Activated CD4-positive, alpha-beta T cell treated with anti-CD3 and anti-CD28 coated beads, Interleukin-2, amount 10 ng/mL, durations not matched to agents 7 days and 5 days (primary cell): ENCODE data around the gene DNAJC5G. TPM values are rescaled to one million over a fixed set of nuclear protein-coding genes. Genes with fewer than 3 reads are reported as not detected.
"Not testable (repeated sequence)": the region's sequence is repeated elsewhere in the genome, so short reads cannot be mapped to it uniquely, and the experiment has no call there.

Source experiments
- CTCF ChIA-PET: fragments of 350-600 bp; sonication (Branson Sonifier 250); formaldehyde crosslinking; loops from one replicate; lab custom pipeline; 2021; ENCODE audit warnings: antibody characterized with exemption; lab: Charles Lee
- POLR2A ChIA-PET: fragments of 350-600 bp; sonication (Branson Sonifier 250); formaldehyde crosslinking; loops from one replicate; lab custom pipeline; 2021; ENCODE audit warnings: antibody characterized with exemption; lab: Charles Lee
- DNase-seq: peaks from one replicate; pipeline ENCODE4 v3.0.0-alpha.2; 2020
- H3K27ac Mint-ChIP-seq: one replicate; pipeline ENCODE4 v1.8.0; 2021; ENCODE audit warnings: mild to moderate bottlenecking, moderate library complexity, mixed read lengths
- H3K27me3 Mint-ChIP-seq: one replicate; pipeline ENCODE4 v1.8.0; 2021; ENCODE audit warnings: mixed read lengths
- H3K36me3 Mint-ChIP-seq: one replicate; pipeline ENCODE4 v1.8.0; 2021; ENCODE audit warnings: low read depth, mixed read lengths
- H3K4me1 Mint-ChIP-seq: one replicate; pipeline ENCODE4 v1.8.0; 2021; ENCODE audit warnings: mixed read lengths
- H3K4me3 Mint-ChIP-seq: one replicate; pipeline ENCODE4 v1.8.0; 2021; ENCODE audit warnings: mild to moderate bottlenecking, moderate library complexity, mixed read lengths
- H3K9me3 Mint-ChIP-seq: one replicate; pipeline ENCODE4 v1.8.0; 2021; ENCODE audit warnings: mixed read lengths
- total RNA-seq, 2 experiments: library from RNA; stranded (reverse); gene quantifications; one replicate each; pipeline ENCODE4 v1.2.3, GENCODE V29; 2021

The DNAJC5G gene
- total RNA-seq, 2 experiments from 2014 or later, result not detected

DNA sequence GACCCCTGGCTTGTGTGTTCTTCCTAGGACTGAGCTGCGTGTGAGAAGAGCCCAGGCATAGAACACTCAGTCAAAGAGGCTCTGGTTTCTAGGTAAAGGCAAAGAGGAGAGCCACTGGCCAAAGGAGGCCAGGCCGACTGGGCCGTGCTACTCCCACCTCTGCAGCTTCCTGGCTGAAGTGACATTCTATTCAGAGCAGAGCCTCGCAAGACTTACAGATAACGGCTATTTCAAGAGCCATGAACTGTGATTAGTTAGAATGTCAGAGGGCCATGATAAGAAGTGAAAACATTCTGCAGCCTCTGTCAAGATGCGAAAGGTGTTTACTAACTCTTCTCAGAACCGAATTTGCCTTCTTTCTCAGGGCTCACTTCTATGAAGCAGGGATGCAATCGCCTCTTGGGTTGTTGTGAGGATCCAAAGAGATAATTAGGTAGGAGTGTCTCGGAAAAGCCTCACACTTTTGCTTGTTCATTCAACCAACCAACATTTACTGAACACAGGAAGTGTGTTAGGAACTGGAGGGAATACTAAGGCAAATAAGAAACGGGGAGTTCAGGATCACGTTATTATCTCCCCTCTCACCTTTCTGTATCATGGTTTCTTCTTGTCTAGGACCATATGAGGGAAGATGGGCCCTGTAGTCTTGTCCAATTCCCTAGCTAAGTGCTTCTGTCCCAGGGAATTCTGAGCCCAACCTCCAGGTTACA is 3.4 kb upstream of the DNAJC5G start:
- POLR2A ChIA-PET, result no interaction called here
- Mint-ChIP-seq H3K4me3 (no peak overlapping the region), H3K27ac (no peak overlapping the region), H3K27me3 (peaks cover 25% of the 10 kb centered on the region), H3K36me3 (no peaks in the 10 kb centered on the region), H3K4me1 (peaks cover 3% of the 10 kb centered on the region), H3K9me3 (no peaks in the 10 kb centered on the region)
- DNase-seq, result no peak
- CTCF ChIA-PET, result interaction anchor here (0.6 to 1.3 kb wide), 5 partner anchors 10 to 455 kb away, joined by 3 to 7 read pairs (median 3); no protein-coding TSS in a partner anchor

GRCh38 chr2:27272537-27273522 is 2.4 kb upstream of the DNAJC5G start:
- DNase-seq, POLR2A ChIA-PET, H3K9me3 Mint-ChIP-seq, H3K27ac Mint-ChIP-seq, H3K4me1 Mint-ChIP-seq, H3K4me3 Mint-ChIP-seq, H3K36me3 Mint-ChIP-seq: not testable (repeated sequence)
- peaks cover 29% of the 10 kb centered on the region for H3K27me3 Mint-ChIP-seq
- CTCF ChIA-PET, result interaction anchor here (0.6 to 1.2 kb wide), 5 partner anchors 9 to 552 kb away, joined by 3 read pairs; partner anchors contain the start of gene SLC30A3

DNA sequence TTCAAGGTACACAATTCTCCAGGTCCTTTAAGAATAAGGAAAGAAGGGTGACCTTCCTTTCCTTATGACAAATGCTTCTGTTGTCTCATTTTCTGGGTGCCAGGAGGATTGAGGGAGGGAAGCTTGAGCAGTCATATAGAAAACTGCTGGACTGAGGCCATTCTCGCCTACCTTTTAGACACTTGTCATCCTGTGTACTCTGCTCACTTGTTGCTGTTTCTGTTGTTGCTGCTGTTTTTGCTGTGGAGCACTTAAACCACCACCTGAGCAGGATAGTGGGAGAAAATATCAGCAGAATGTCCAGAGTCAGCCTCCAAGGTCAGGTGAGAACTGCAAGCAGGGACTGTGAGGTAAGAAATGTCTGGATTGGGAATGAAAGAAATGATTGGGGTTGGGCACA is 2.8 kb downstream of the DNAJC5G start:
- Mint-ChIP-seq H3K4me1 (peaks cover 9% of the 10 kb centered on the region), H3K27ac (no peak overlapping the region), H3K27me3 (peaks cover 20% of the 10 kb centered on the region), H3K9me3 (no peaks in the 10 kb centered on the region), H3K4me3 (no peak overlapping the region), H3K36me3 (no peaks in the 10 kb centered on the region)
- ChIA-PET POLR2A (no interaction called here), CTCF (interaction anchor here (0.8 to 2.4 kb wide), 2 partner anchors 15 to 59 kb away, joined by 3 to 9 read pairs; partner anchors contain the start of gene SLC30A3)
- DNase-seq, result no peak

- DNase-seq, result no peak
- Mint-ChIP-seq H3K36me3 (no peaks in the 10 kb centered on the region), H3K9me3 (no peaks in the 10 kb centered on the region), H3K27me3 (peaks cover 17% of the 10 kb centered on the region), H3K4me1 (peaks cover 6% of the 10 kb centered on the region), H3K4me3 (no peak overlapping the region), H3K27ac (no peak overlapping the region)
- POLR2A ChIA-PET, result interaction anchor here (0.7 kb wide), 1 partner anchor 135 kb away, joined by 3 read pairs; no protein-coding TSS in a partner anchor
- CTCF ChIA-PET, result interaction anchor here (0.5 to 2.7 kb wide), 8 partner anchors 9 to 185 kb away, joined by 3 to 19 read pairs (median 6); partner anchors contain the start of gene MPV17
Observed at GRCh38 chr2:27280826-27281225, 5.6 kb downstream of the DNAJC5G start.

- CTCF ChIA-PET, result interaction anchor here (0.9 to 1.7 kb wide), 3 partner anchors 18 to 320 kb away, joined by 3 to 4 read pairs (median 4); partner anchors contain the start of gene SLC30A3
- Mint-ChIP-seq H3K27ac (no peak overlapping the region), H3K4me1 (peaks cover 6% of the 10 kb centered on the region), H3K36me3 (no peaks in the 10 kb centered on the region), H3K27me3 (peaks cover 20% of the 10 kb centered on the region), H3K9me3 (no peaks in the 10 kb centered on the region), H3K4me3 (no peak overlapping the region)
- POLR2A ChIA-PET, result no interaction called here
- no peak for DNase-seq
Observed at GRCh38 chr2:27281442-27281841, 6.2 kb downstream of the DNAJC5G start.

GRCh38 chr2:27281855-27282559 is 6.8 kb downstream of the DNAJC5G start, which contains the start of gene TRIM54:
Gene TRIM54, plus strand, starts transcription at chr2:27282429. Its CDS starts 303 bp downstream, at chr2:27282732.
- CTCF ChIA-PET, result interaction anchor here (0.7 to 1.7 kb wide), 4 partner anchors 19 to 320 kb away, joined by 3 to 4 read pairs (median 4); partner anchors contain the start of gene SLC30A3
- H3K4me1 Mint-ChIP-seq, result peaks cover 6% of the 10 kb centered on the region
- H3K27me3 Mint-ChIP-seq, result peaks cover 24% of the 10 kb centered on the region
- no peak within 1 kb of the TSS for H3K4me3 Mint-ChIP-seq
- POLR2A ChIA-PET, result no interaction called here
- no peak within 1 kb of the TSS for H3K27ac Mint-ChIP-seq
- no peak for DNase-seq
- no peaks in the 10 kb centered on the region for H3K9me3 Mint-ChIP-seq
- no peaks in the 10 kb centered on the region for H3K36me3 Mint-ChIP-seq

- no peak overlapping the region for H3K4me3 Mint-ChIP-seq
- peaks cover 24% of the 10 kb centered on the region for H3K27me3 Mint-ChIP-seq
- ChIA-PET CTCF (interaction anchor here (1.0 to 1.7 kb wide), 4 partner anchors 15 to 321 kb away, joined by 3 to 4 read pairs (median 4); partner anchors contain the start of gene SLC30A3), POLR2A (no interaction called here)
- H3K9me3 Mint-ChIP-seq, result no peaks in the 10 kb centered on the region
- no peak overlapping the region for H3K27ac Mint-ChIP-seq
- no peak for DNase-seq
- peaks cover 6% of the 10 kb centered on the region for H3K4me1 Mint-ChIP-seq
- H3K36me3 Mint-ChIP-seq, result no peaks in the 10 kb centered on the region
Observed at GRCh38 chr2:27282892-27283291, 7.7 kb downstream of the DNAJC5G start.

DNA sequence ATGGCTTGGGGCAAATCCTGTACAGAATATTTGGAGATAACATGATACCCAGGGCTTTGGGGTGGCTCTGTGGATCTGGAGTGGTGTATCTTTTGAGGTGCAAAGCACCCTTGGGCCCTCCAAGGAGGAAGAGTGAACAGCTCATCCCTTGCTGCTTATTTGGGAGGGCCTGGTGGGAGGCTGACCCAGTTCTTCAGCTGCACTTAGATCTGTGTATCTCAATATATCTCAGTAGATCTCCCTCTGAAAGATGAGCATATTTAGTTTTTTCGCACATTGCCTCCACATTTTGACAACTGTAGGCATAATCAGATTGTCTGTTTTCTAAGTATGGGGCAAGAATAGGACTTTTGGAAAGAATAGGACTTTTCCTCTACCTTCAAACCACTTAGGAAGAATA is 9.8 kb downstream of the DNAJC5G start:
- POLR2A ChIA-PET, result no interaction called here
- CTCF ChIA-PET, result interaction anchor here (0.6 to 1.9 kb wide), 3 partner anchors 9 to 18 kb away, joined by 3 to 5 read pairs (median 3); no protein-coding TSS in a partner anchor
- Mint-ChIP-seq H3K36me3 (no peaks in the 10 kb centered on the region), H3K27me3 (peaks cover 30% of the 10 kb centered on the region), H3K9me3 (no peaks in the 10 kb centered on the region), H3K4me1 (peaks cover under 1% of the 10 kb centered on the region), H3K4me3 (no peak overlapping the region), H3K27ac (no peak overlapping the region)
- no peak for DNase-seq

DNA sequence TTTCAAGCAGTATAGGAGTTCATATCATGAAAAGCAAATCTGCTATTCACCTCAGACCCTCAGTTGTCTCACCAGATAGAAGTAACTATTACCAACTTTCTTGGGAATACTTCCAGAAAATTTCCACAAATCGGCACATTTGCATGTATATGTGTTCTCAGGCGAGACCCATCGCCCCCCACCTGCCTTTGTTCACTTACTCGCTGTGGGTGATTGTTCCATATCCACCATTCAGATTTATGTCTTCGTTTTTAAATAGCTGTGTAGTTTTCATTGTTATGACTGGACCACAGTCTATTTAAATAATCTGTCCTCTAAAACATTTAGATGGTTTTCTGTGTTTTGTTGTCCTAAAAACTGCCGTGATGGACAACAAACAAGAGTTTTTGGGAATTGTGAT is 10.2 kb downstream of the DNAJC5G start:
- Mint-ChIP-seq H3K4me1 (no peaks in the 10 kb centered on the region), H3K36me3 (no peaks in the 10 kb centered on the region), H3K27me3 (peaks cover 30% of the 10 kb centered on the region), H3K4me3 (no peak overlapping the region), H3K27ac (no peak overlapping the region), H3K9me3 (no peaks in the 10 kb centered on the region)
- POLR2A ChIA-PET, result no interaction called here
- no peak for DNase-seq
- CTCF ChIA-PET, result interaction anchor here (0.6 to 1.2 kb wide), 2 partner anchors 14 to 17 kb away, joined by 3 to 5 read pairs; no protein-coding TSS in a partner anchor

GRCh38 chr2:27288610-27289009 is 13.4 kb downstream of the DNAJC5G start:
- Mint-ChIP-seq H3K36me3 (no peaks in the 10 kb centered on the region), H3K27ac (no peak overlapping the region), H3K4me3 (no peak overlapping the region), H3K4me1 (no peaks in the 10 kb centered on the region), H3K27me3 (peaks cover 42% of the 10 kb centered on the region), H3K9me3 (no peaks in the 10 kb centered on the region)
- POLR2A ChIA-PET, result no interaction called here
- no peak for DNase-seq
- CTCF ChIA-PET, result interaction anchor here (1.1 kb wide), 2 partner anchors 9 to 10 kb away, joined by 3 to 4 read pairs; no protein-coding TSS in a partner anchor

DNA sequence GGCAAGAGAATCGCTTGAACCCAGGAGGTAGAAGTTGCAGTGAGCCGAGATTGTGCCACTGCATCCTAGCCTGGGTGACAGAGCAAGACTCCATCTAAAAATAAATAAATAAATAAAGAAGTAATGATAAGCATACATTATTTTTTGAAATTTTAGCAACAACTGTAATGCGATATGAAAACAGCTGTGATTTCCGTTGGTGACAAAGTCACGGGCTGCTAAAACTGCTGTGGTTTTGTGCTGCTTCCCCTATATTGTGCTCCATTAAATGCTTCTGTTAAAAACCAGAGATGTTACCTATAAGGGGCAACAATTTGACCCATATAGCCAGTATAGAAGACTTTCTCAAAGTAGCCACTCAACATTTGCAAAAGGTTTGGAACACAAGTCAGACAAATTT is 15.3 kb downstream of the DNAJC5G start:
- Mint-ChIP-seq H3K4me1 (no peaks in the 10 kb centered on the region), H3K27me3 (peaks cover 39% of the 10 kb centered on the region), H3K9me3 (no peaks in the 10 kb centered on the region), H3K27ac (no peak overlapping the region), H3K36me3 (no peaks in the 10 kb centered on the region), H3K4me3 (no peak overlapping the region)
- DNase-seq, result no peak
- CTCF ChIA-PET, result no interaction called here
- POLR2A ChIA-PET, result no interaction called here

DNA sequence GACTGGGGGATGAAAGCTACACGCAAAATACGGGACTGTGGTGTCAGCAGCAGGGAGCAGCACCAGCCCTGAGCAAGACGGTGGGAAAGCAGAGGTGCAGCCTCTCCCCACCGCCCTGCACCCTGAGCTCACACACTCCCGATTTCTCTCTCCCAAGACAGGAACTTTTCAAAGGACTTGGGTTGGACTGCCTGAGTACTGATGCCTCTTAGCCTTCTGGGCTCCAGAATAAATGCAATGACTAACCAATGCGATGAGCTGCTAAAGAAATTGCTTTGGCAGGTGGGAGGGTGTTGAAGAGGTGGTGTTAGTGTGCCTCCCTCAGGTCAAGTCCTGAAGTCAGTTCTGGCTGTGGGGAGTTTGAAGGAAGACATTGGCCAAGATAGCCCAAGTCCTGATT is 16.6 kb downstream of the DNAJC5G start:
- H3K27me3 Mint-ChIP-seq, result peaks cover 35% of the 10 kb centered on the region
- H3K9me3 Mint-ChIP-seq, result no peaks in the 10 kb centered on the region
- no peaks in the 10 kb centered on the region for H3K4me1 Mint-ChIP-seq
- POLR2A ChIA-PET, result no interaction called here
- no peak for DNase-seq
- H3K36me3 Mint-ChIP-seq, result no peaks in the 10 kb centered on the region
- CTCF ChIA-PET, result interaction anchor here (0.7 to 3.3 kb wide), 3 partner anchors 11 to 20 kb away, joined by 3 to 12 read pairs (median 7); no protein-coding TSS in a partner anchor
- H3K4me3 Mint-ChIP-seq, result no peak overlapping the region
- H3K27ac Mint-ChIP-seq, result no peak overlapping the region
